GM19035 (cell line): ENCODE measurements around the gene SLC35E2B.
A peak's percentile ranks its signal among the peaks of the same experiment; 100 is the strongest.

Experiments used
- ATAC-seq: cut with Tn5 transposase; IDR thresholded peaks from one replicate; pipeline ENCODE4 v1.9.1; 2021; ENCODE audit not compliant: unreplicated experiment

SLC35E2B gene

GRCh38 chr1:1626207-1627141, 66.1 kb downstream of the SLC35E2B start:
- ATAC-seq = no peak

- ATAC-seq = no peak
These were observed 66.8 kb downstream of the SLC35E2B start for GRCh38 chr1:1625824-1626206.

- ATAC-seq = no peak
These were observed 67.2 kb downstream of the SLC35E2B start for GRCh38 chr1:1625404-1625775.

GRCh38 chr1:1624443-1625403, 67.9 kb downstream of the SLC35E2B start:
- ATAC-seq = no peak

GRCh38 chr1:1623631-1624442, 68.8 kb downstream of the SLC35E2B start:
- ATAC-seq = no peak

- ATAC-seq = no peak
These were observed 69.4 kb downstream of the SLC35E2B start for GRCh38 chr1:1623181-1623630.

GRCh38 chr1:1622788-1623094, 69.9 kb downstream of the SLC35E2B start:
- no peak for ATAC-seq

GRCh38 chr1:1622010-1622787, 70.4 kb downstream of the SLC35E2B start:
- no peak for ATAC-seq

- ATAC-seq = no peak
These were observed 71.2 kb downstream of the SLC35E2B start for GRCh38 chr1:1621173-1622009.

GRCh38 chr1:1620433-1621139, 72.0 kb downstream of the SLC35E2B start:
- no peak for ATAC-seq

GRCh38 chr1:1619917-1620361, 72.7 kb downstream of the SLC35E2B start:
- no peak for ATAC-seq

GRCh38 chr1:1618396-1619068, 74.1 kb downstream of the SLC35E2B start:
- ATAC-seq = no peak

GRCh38 chr1:1617925-1618324, 74.7 kb downstream of the SLC35E2B start:
- no peak for ATAC-seq

- no peak for ATAC-seq
These were observed 75.1 kb downstream of the SLC35E2B start for GRCh38 chr1:1617516-1617915.

- ATAC-seq = no peak
These were observed 75.8 kb downstream of the SLC35E2B start for GRCh38 chr1:1616838-1617237.

- ATAC-seq = peak; percentile 30
These were observed 76.4 kb downstream of the SLC35E2B start for GRCh38 chr1:1616045-1616790.
